Measurements from ENCODE around the gene ST3GAL3. TPM values are rescaled to one million over a fixed set of nuclear protein-coding genes. Genes with fewer than 3 reads are reported as not detected.
A peak's percentile ranks its signal among the peaks of the same experiment; 100 is the strongest.

The ST3GAL3 gene
- total RNA-seq, 1 donor from 2014 or later, result 11.4 TPM

- H3K9me3 Mint-ChIP-seq (ENCODE audit: unreplicated experiment), result no peaks in the 10 kb centered on the region
- peaks cover 4% of the 10 kb centered on the region for H3K4me1 Mint-ChIP-seq (ENCODE audit: low read depth, unreplicated experiment)
- H3K27ac Mint-ChIP-seq (ENCODE audit: unreplicated experiment), result peak overlapping the region; percentile 1
- Histone ChIP-seq H2AFZ (ENCODE audit: low read depth, low read length) (no peak overlapping the region), H4K20me1 (ENCODE audit: insufficient read depth, low read length) (peaks cover 43% of the 10 kb centered on the region), H3K4me3 (ENCODE audit: insufficient read depth, low read depth, low read length) (no peak overlapping the region), H3K36me3 (ENCODE audit: insufficient read depth, low read length) (no peaks in the 10 kb centered on the region), H3K79me2 (ENCODE audit: insufficient read depth, low read length) (peaks cover 11% of the 10 kb centered on the region), H3K9me3 (ENCODE audit: insufficient read depth, low read depth, low read length) (no peaks in the 10 kb centered on the region), H3K4me2 (ENCODE audit: low read length) (no peak overlapping the region), H3K4me1 (ENCODE audit: insufficient read depth, low read length) (peaks cover 15% of the 10 kb centered on the region), H3K27me3 (ENCODE audit: insufficient read depth, low read length) (no peaks in the 10 kb centered on the region), H3K27ac (ENCODE audit: low read depth, low read length) (no peak overlapping the region), H3K9ac (ENCODE audit: low read length) (no peak overlapping the region)
- no peak for FAIRE-seq
- H3K36me3 Mint-ChIP-seq (ENCODE audit: low read depth, unreplicated experiment), result no peaks in the 10 kb centered on the region
- no peaks in the 10 kb centered on the region for H3K27me3 Mint-ChIP-seq (ENCODE audit: low read depth, unreplicated experiment)
- TF ChIP-seq CTCF (IDR thresholded peaks at IDR 0.05; ENCODE audit: insufficient read depth, low read depth, low read length), result no peak
- TF ChIP-seq EZH2 (IDR thresholded peaks at IDR 0.05; ENCODE audit: insufficient read depth, low read length), result no peak
- H3K4me3 Mint-ChIP-seq (ENCODE audit: unreplicated experiment), result no peak overlapping the region
- DNase-seq (ENCODE audit: low read depth), result no peak
Observed at GRCh38 chr1:43768168-43768567, 60.8 kb downstream of the ST3GAL3 start.

DNA sequence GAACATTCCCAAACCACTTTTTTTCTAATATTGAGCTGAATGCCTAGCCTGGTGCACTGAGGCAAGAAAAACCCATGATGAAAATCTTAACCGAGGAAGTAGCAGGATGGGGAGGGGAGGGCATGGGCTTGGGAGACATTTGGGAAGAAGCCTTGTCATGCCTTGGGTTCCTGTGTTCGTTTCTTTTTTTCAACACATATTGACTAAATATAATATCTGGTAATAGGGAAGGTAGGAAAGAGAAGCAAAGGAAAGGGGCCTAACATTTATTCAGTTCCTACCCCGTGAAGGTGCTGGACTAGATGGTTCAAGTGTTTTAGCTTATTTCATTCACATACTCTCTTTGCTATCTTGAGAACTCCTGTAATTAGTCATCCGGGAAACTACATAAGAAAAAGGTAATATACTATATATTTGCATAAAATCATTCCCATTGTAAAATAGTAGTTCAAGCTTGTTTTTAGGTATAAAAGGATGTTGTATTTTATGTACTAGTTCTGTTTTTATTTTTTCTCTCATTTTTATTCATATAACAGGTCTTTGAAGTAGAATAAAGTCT, 62.1 kb downstream of the ST3GAL3 start:
- no peaks in the 10 kb centered on the region for H3K9me3 Mint-ChIP-seq (ENCODE audit: unreplicated experiment)
- H3K36me3 Mint-ChIP-seq (ENCODE audit: low read depth, unreplicated experiment), result no peaks in the 10 kb centered on the region
- H3K27ac Mint-ChIP-seq (ENCODE audit: unreplicated experiment), result no peak overlapping the region
- H3K27me3 ChIP-seq (ENCODE audit: insufficient read depth, low read length), result no peaks in the 10 kb centered on the region
- no peak overlapping the region for H2AFZ ChIP-seq (ENCODE audit: low read depth, low read length)
- DNase-seq (ENCODE audit: low read depth) (no peak), FAIRE-seq (no peak)
- H3K36me3 ChIP-seq (ENCODE audit: insufficient read depth, low read length), result no peaks in the 10 kb centered on the region
- no peak overlapping the region for H3K4me3 ChIP-seq (ENCODE audit: insufficient read depth, low read depth, low read length)
- H3K27me3 Mint-ChIP-seq (ENCODE audit: low read depth, unreplicated experiment), result no peaks in the 10 kb centered on the region
- no peak for TF ChIP-seq CTCF (IDR thresholded peaks at IDR 0.05; ENCODE audit: insufficient read depth, low read depth, low read length)
- no peak for TF ChIP-seq EZH2 (IDR thresholded peaks at IDR 0.05; ENCODE audit: insufficient read depth, low read length)
- H3K9ac ChIP-seq (ENCODE audit: low read length), result no peak overlapping the region
- H3K4me1 ChIP-seq (ENCODE audit: insufficient read depth, low read length), result peaks cover 16% of the 10 kb centered on the region
- H3K4me1 Mint-ChIP-seq (ENCODE audit: low read depth, unreplicated experiment), result peaks cover 4% of the 10 kb centered on the region
- peaks cover 8% of the 10 kb centered on the region for H3K79me2 ChIP-seq (ENCODE audit: insufficient read depth, low read length)
- no peak overlapping the region for H3K27ac ChIP-seq (ENCODE audit: low read depth, low read length)
- peaks cover 36% of the 10 kb centered on the region for H4K20me1 ChIP-seq (ENCODE audit: insufficient read depth, low read length)
- no peak overlapping the region for H3K4me3 Mint-ChIP-seq (ENCODE audit: unreplicated experiment)
- no peak overlapping the region for H3K4me2 ChIP-seq (ENCODE audit: low read length)
- no peaks in the 10 kb centered on the region for H3K9me3 ChIP-seq (ENCODE audit: insufficient read depth, low read depth, low read length)

DNA sequence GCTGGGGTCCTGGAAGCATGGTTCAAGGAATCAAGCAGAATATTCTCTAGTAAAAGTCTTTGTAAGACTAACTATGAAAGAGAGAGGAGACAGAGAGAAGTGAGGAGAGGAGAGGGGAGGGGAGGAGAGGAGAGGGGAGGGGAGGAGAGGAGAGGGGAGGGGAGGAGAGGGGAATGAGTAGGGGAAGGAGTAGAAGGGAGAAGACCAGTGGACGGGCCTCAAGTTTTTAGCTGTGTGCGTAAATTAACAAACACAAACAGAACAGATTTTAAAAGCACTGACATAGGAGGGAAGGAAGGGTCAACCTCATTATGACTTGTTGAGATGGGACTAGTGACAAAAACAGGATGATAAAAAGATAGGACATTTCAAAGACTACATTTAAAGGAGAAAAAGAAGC, 62.8 kb downstream of the ST3GAL3 start:
- H3K4me3 ChIP-seq (ENCODE audit: insufficient read depth, low read depth, low read length), result no peak overlapping the region
- H3K79me2 ChIP-seq (ENCODE audit: insufficient read depth, low read length), result peaks cover 6% of the 10 kb centered on the region
- Mint-ChIP-seq H3K4me3 (ENCODE audit: unreplicated experiment) (no peak overlapping the region), H3K27me3 (ENCODE audit: low read depth, unreplicated experiment) (no peaks in the 10 kb centered on the region), H3K27ac (ENCODE audit: unreplicated experiment) (no peak overlapping the region), H3K4me1 (ENCODE audit: low read depth, unreplicated experiment) (peaks cover 9% of the 10 kb centered on the region), H3K36me3 (ENCODE audit: low read depth, unreplicated experiment) (peaks cover 4% of the 10 kb centered on the region), H3K9me3 (ENCODE audit: unreplicated experiment) (no peaks in the 10 kb centered on the region)
- no peak for DNase-seq (ENCODE audit: low read depth)
- peaks cover 32% of the 10 kb centered on the region for H4K20me1 ChIP-seq (ENCODE audit: insufficient read depth, low read length)
- no peaks in the 10 kb centered on the region for H3K36me3 ChIP-seq (ENCODE audit: insufficient read depth, low read length)
- H3K27ac ChIP-seq (ENCODE audit: low read depth, low read length), result no peak overlapping the region
- H3K4me1 ChIP-seq (ENCODE audit: insufficient read depth, low read length), result peaks cover 20% of the 10 kb centered on the region
- no peaks in the 10 kb centered on the region for H3K9me3 ChIP-seq (ENCODE audit: insufficient read depth, low read depth, low read length)
- TF ChIP-seq CTCF (IDR thresholded peaks at IDR 0.05; ENCODE audit: insufficient read depth, low read depth, low read length) (no peak), EZH2 (IDR thresholded peaks at IDR 0.05; ENCODE audit: insufficient read depth, low read length) (no peak)
- no peak overlapping the region for H3K4me2 ChIP-seq (ENCODE audit: low read length)
- H3K27me3 ChIP-seq (ENCODE audit: insufficient read depth, low read length), result no peaks in the 10 kb centered on the region
- H2AFZ ChIP-seq (ENCODE audit: low read depth, low read length), result no peak overlapping the region
- no peak for FAIRE-seq
- no peak overlapping the region for H3K9ac ChIP-seq (ENCODE audit: low read length)

Measured in astrocyte (in vitro differentiated cells and primary cell).